H1 (cell line): ENCODE data around the gene ZSCAN25. TPM values are rescaled to one million over a fixed set of nuclear protein-coding genes. Genes with fewer than 3 reads are reported as not detected.

ENCODE experiments used
- CTCF ChIA-PET: fragments of 300-600 bp; sonication (Branson Sonifier 250); formaldehyde crosslinking; loops from one replicate; lab custom pipeline; 2021; ENCODE audit not compliant: partially characterized antibody; lab: Charles Lee
- POLR2A ChIA-PET: fragments of 300-600 bp; sonication (Branson Sonifier 250); formaldehyde crosslinking; loops from one replicate; lab custom pipeline; 2021; ENCODE audit warnings: inconsistent platforms; ENCODE audit not compliant: partially characterized antibody; lab: Charles Lee
- DNase-seq, 2 experiments: peaks; one replicate each; pipeline versions ENCODE4 v3.0.0 to v3.0.0-alpha.2; 2010 to 2022; ENCODE audit warnings: low spot score in 2 of 2, low read depth in 1 of 2, mixed read lengths in 1 of 2
- FAIRE-seq: peaks from 2 replicates; lab custom pipeline; 2011; peaks lifted over from hg19 to GRCh38; lab: Jason Lieb, UNC
- H2AFZ ChIP-seq: 2 replicates; pipeline ENCODE4 v1.8.1; 2012; ENCODE audit warnings: low read length, inconsistent platforms
- H2AK5ac ChIP-seq: 2 replicates; pipeline ENCODE4 v1.6.1; 2013; ENCODE audit warnings: low read depth, low read length
- H2BK120ac ChIP-seq: replicated peaks from 2 replicates; pipeline ENCODE3; 2013; ENCODE audit warnings: low read depth, low read length, inconsistent platforms
- H2BK12ac ChIP-seq: 2 replicates; pipeline ENCODE4 v1.6.1; 2013; ENCODE audit warnings: low read depth, low read length
- H2BK15ac ChIP-seq: 2 replicates; pipeline ENCODE4 v1.6.1; 2013; ENCODE audit warnings: low read length
- H2BK20ac ChIP-seq: 2 replicates; pipeline ENCODE4 v1.6.1; 2013; ENCODE audit warnings: low read length
- H2BK5ac ChIP-seq: 2 replicates; pipeline ENCODE4 v1.6.1; 2013; ENCODE audit warnings: low read depth, low read length
- H3K14ac ChIP-seq: 2 replicates; pipeline ENCODE4 v1.6.1; 2013; ENCODE audit warnings: inconsistent platforms; ENCODE audit not compliant: insufficient read length
- H3K18ac ChIP-seq: 2 replicates; pipeline ENCODE4 v1.6.1; 2013; ENCODE audit warnings: low read length; ENCODE audit errors: extremely low read depth
- H3K23ac ChIP-seq: 2 replicates; pipeline ENCODE4 v1.6.1; 2013; ENCODE audit warnings: inconsistent platforms; ENCODE audit not compliant: insufficient read length
- H3K23me2 ChIP-seq: 2 replicates; pipeline ENCODE4 v1.6.1; 2013; ENCODE audit warnings: low read depth, low read length
- H3K27ac ChIP-seq: 2 replicates; pipeline ENCODE4 v1.6.1; 2011; ENCODE audit warnings: low read depth, low read length, inconsistent platforms
- H3K27me3 ChIP-seq, 4 experiments: replicated peaks in 1 of 4; 1 replicate in 1 of 4; 2 replicates in 3 of 4; pipeline versions ENCODE4 v1.6.1 to v1.8.1; 2011 to 2013; ENCODE audit warnings: low read length in 3 of 4, mild to moderate bottlenecking in 3 of 4, inconsistent platforms in 2 of 4, mixed read lengths in 2 of 4, moderate library complexity in 1 of 4; ENCODE audit not compliant: control insufficient read depth in 3 of 4, insufficient read depth in 3 of 4; ENCODE audit errors: extremely low read depth in 1 of 4
- H3K36me3 ChIP-seq, 4 experiments: 2 replicates each; pipeline versions ENCODE4 v1.6.1 to v1.8.1; 2011 to 2013; ENCODE audit warnings: mild to moderate bottlenecking in 4 of 4, low read length in 3 of 4, moderate library complexity in 2 of 4, control low read depth in 1 of 4, inconsistent platforms in 1 of 4; ENCODE audit not compliant: insufficient read depth in 4 of 4, control insufficient read depth in 2 of 4
- H3K4ac ChIP-seq: replicated peaks from 2 replicates; pipeline ENCODE3; 2013; ENCODE audit warnings: low read length, low read depth, mixed read lengths, inconsistent platforms; ENCODE audit not compliant: insufficient read length
- H3K4me1 ChIP-seq, 4 experiments: replicated peaks in 1 of 4; 1 replicate in 1 of 4; 2 replicates in 3 of 4; pipeline versions ENCODE4 v1.6.1 to v1.8.1; 2011 to 2013; ENCODE audit warnings: low read length in 3 of 4, inconsistent platforms in 2 of 4, mixed read lengths in 1 of 4; ENCODE audit not compliant: insufficient read depth in 4 of 4, control insufficient read depth in 3 of 4
- H3K4me2 ChIP-seq, 2 experiments: 2 replicates each; pipeline versions ENCODE4 v1.6.1 to v1.8.1; 2011 to 2013; ENCODE audit warnings: low read depth in 2 of 2, low read length in 2 of 2, control low read depth in 1 of 2, inconsistent platforms in 1 of 2, mild to moderate bottlenecking in 1 of 2; ENCODE audit not compliant: insufficient read depth in 1 of 2
- H3K4me3 ChIP-seq, 4 experiments: fragments of 200-600, 300-600 bp in 1 of 4; sonication (generic), shearing (Covaris generic), sonication (Bioruptor Twin) in 1 of 4; 2 replicates each; pipeline versions ENCODE4 v1.5.1 to v1.8.1; 2011 to 2016; ENCODE audit warnings: low read length in 4 of 4, low read depth in 3 of 4, control low read depth in 2 of 4, inconsistent platforms in 2 of 4, mild to moderate bottlenecking in 2 of 4, mixed read lengths in 1 of 4, moderate library complexity in 1 of 4; ENCODE audit not compliant: insufficient read depth in 2 of 4; ENCODE audit errors: extremely low read depth in 1 of 4
- H3K56ac ChIP-seq: replicated peaks from 2 replicates; pipeline ENCODE3; 2013; ENCODE audit warnings: low read depth, mild to moderate bottlenecking, mixed read lengths, low read length, inconsistent platforms; ENCODE audit not compliant: insufficient read length
- H3K79me1 ChIP-seq: 2 replicates; pipeline ENCODE4 v1.6.1; 2013; ENCODE audit warnings: low read depth, low read length, control low read depth
- H3K79me2 ChIP-seq, 2 experiments: 2 replicates each; pipeline versions ENCODE4 v1.6.1 to v1.8.1; 2012 to 2013; ENCODE audit warnings: low read length in 2 of 2, mild to moderate bottlenecking in 2 of 2, inconsistent platforms in 1 of 2; ENCODE audit not compliant: insufficient read depth in 2 of 2, control insufficient read depth in 1 of 2
- H3K9ac ChIP-seq, 4 experiments: replicated peaks in 1 of 4; 1 replicate in 1 of 4; 2 replicates in 3 of 4; pipeline versions ENCODE4 v1.6.1 to v1.8.1; 2011 to 2013; ENCODE audit warnings: low read depth in 3 of 4, low read length in 3 of 4, control low read depth in 2 of 4, mild to moderate bottlenecking in 2 of 4, moderate library complexity in 2 of 4, inconsistent platforms in 1 of 4; ENCODE audit errors: extremely low read depth in 1 of 4
- H3K9me3 ChIP-seq, 2 experiments: 2 replicates each; pipeline versions ENCODE4 v1.6.1 to v1.8.1; 2012 to 2013; ENCODE audit warnings: mild to moderate bottlenecking in 2 of 2, moderate library complexity in 2 of 2, control low read depth in 1 of 2, inconsistent platforms in 1 of 2, low read depth in 1 of 2, low read length in 1 of 2, mixed read lengths in 1 of 2; ENCODE audit not compliant: insufficient read depth in 2 of 2
- H4K20me1 ChIP-seq, 2 experiments: replicated peaks in 1 of 2; 2 replicates each; pipeline versions ENCODE3 to v1.8.1; 2011 to 2013; ENCODE audit warnings: inconsistent platforms in 2 of 2, low read length in 2 of 2, mild to moderate bottlenecking in 1 of 2; ENCODE audit not compliant: insufficient read depth in 2 of 2, control insufficient read depth in 1 of 2
- H4K5ac ChIP-seq: 2 replicates; pipeline ENCODE4 v1.6.1; 2013; ENCODE audit warnings: low read length, low read depth, mixed read lengths, inconsistent platforms; ENCODE audit not compliant: insufficient read length
- H4K8ac ChIP-seq: 2 replicates; pipeline ENCODE4 v1.8.0; 2013; ENCODE audit warnings: mild to moderate bottlenecking, moderate library complexity, low read length, inconsistent platforms; ENCODE audit not compliant: insufficient read depth; ENCODE audit errors: extremely low read depth
- H4K91ac ChIP-seq: replicated peaks from 2 replicates; pipeline ENCODE3; 2013; ENCODE audit warnings: low read length, mixed read lengths, inconsistent platforms; ENCODE audit not compliant: insufficient read length
- ATF2 ChIP-seq: IDR thresholded peaks from 2 replicates; pipeline ENCODE4 v1.6.1; 2012; ENCODE audit warnings: low read length, inconsistent platforms
- EGR1 ChIP-seq: IDR thresholded peaks from 2 replicates; pipeline ENCODE4 v1.6.1; 2011; ENCODE audit warnings: low read depth, low read length, borderline replicate concordance
- EZH2 ChIP-seq: fragments of 200-600 bp; sonication (generic); IDR thresholded peaks from 2 replicates; pipeline ENCODE4 v1.7.1; 2012; ENCODE audit warnings: low read depth, mild to moderate bottlenecking, moderate library complexity, low read length, inconsistent platforms; ENCODE audit not compliant: severe bottlenecking
- GTF2F1 ChIP-seq: IDR thresholded peaks from 2 replicates; pipeline ENCODE4 v1.6.1; 2012; ENCODE audit warnings: low read depth, low read length, improper control_type of control experiment, borderline replicate concordance
- JUND ChIP-seq: IDR thresholded peaks from 2 replicates; pipeline ENCODE4 v1.6.1; 2011; ENCODE audit warnings: mild to moderate bottlenecking, improper control_type of control experiment, low read length
- KDM1A ChIP-seq: fragments of 200-600, 300-600 bp; sonication (generic); IDR thresholded peaks from 2 replicates; pipeline ENCODE4 v1.7.1; 2016; ENCODE audit warnings: mild to moderate bottlenecking, low read length, borderline replicate concordance
- KDM5A ChIP-seq: fragments of 200-600 bp; IDR thresholded peaks from 2 replicates; pipeline ENCODE4 v1.7.1; 2012; ENCODE audit warnings: mild to moderate bottlenecking, low read length, inconsistent platforms, mixed read lengths
- RFX5 ChIP-seq: IDR thresholded peaks from 2 replicates; pipeline ENCODE4 v1.6.1; 2011; ENCODE audit warnings: low read depth, low read length, improper control_type of control experiment, borderline replicate concordance
- SAP30 ChIP-seq: fragments of 300-600 bp; sonication (generic); IDR thresholded peaks from 2 replicates; pipeline ENCODE4 v1.7.1; 2012; ENCODE audit warnings: low read length, moderate library complexity, mild to moderate bottlenecking, inconsistent platforms; ENCODE audit not compliant: insufficient read depth, insufficient replicate concordance
- SIN3A ChIP-seq, 2 experiments: IDR thresholded peaks in 1 of 2; conservative IDR thresholded peaks in 1 of 2; 2 replicates each; pipeline ENCODE4 v1.6.1; 2011 to 2012; ENCODE audit warnings: low read length in 2 of 2, improper control_type of control experiment in 1 of 2, low read depth in 1 of 2, mild to moderate bottlenecking in 1 of 2
- SP2 ChIP-seq: IDR thresholded peaks from 2 replicates; pipeline ENCODE4 v1.6.1; 2012; ENCODE audit warnings: mild to moderate bottlenecking, low read length, inconsistent platforms
- TCF12 ChIP-seq: IDR thresholded peaks from 2 replicates; pipeline ENCODE4 v1.6.1; 2011; ENCODE audit warnings: low read depth, mild to moderate bottlenecking, low read length
- YY1 ChIP-seq: IDR thresholded peaks from 2 replicates; pipeline ENCODE4 v1.6.1; 2011; ENCODE audit warnings: low read depth, mild to moderate bottlenecking, low read length
- WGBS, 2 experiments: shearing (Covaris generic) in 1 of 2; methylation state at CpG; one replicate each; pipeline versions ENCODE4 v1.1.6 to v1.1.7; 2013 to 2015; ENCODE audit warnings: low lambda C conversion rate in 2 of 2, mixed read lengths in 2 of 2, inconsistent platforms in 1 of 2, low coverage in 1 of 2, missing lambda C conversion rate in 1 of 2; ENCODE audit not compliant: insufficient replicate concordance in 2 of 2, insufficient coverage in 1 of 2, insufficient read length in 1 of 2; ENCODE audit errors: extremely low coverage in 1 of 2, missing lambda C conversion rate in 1 of 2; 5-methylcytosine and 5-hydroxymethylcytosine counted together
- polyA plus RNA-seq, 7 experiments: library from polyadenylated mRNA; depleted of rRNA in 3 of 7; stranded (reverse) in 5 of 7; unstranded in 2 of 7; fragments of >200 nt in 5 of 7; fragments of 200-250 nt in 2 of 7; gene quantifications; 1 replicate in 5 of 7; 2 replicates in 1 of 7; 4 replicates in 1 of 7; pipeline versions ENCODE4 v1.2.1 to v1.2.3, GENCODE V29; 2011 to 2013; ENCODE audit warnings: missing spikeins in 2 of 7, mixed read lengths in 2 of 7
- total RNA-seq: library from RNA; stranded (reverse); fragmentation: NEBNext Ultra II Directional; extraction: Animal tissue kit (Norgen Biotek cat#: 25700); gene quantifications from 2 replicates; pipeline ENCODE4 v1.2.1, GENCODE V29; 2021

ZSCAN25 gene
- total and polyA plus RNA-seq, 2 of the 8 experiments (the other 6 are each of a cell fraction or from before 2014, with no cell fraction given): 10.1 to 18.6 TPM

GRCh38 chr7:99652671-99653070 lies 35.9 kb downstream of the ZSCAN25 start:
- H3K4me1 ChIP-seq: no peaks in the 10 kb centered on the region
- no peak overlapping the region for H2AK5ac ChIP-seq
- DNase-seq (no peak), FAIRE-seq (no peak)
- H3K79me2 ChIP-seq: no peaks in the 10 kb centered on the region
- no peaks in the 10 kb centered on the region for H4K20me1 ChIP-seq
- H2BK15ac ChIP-seq: no peak overlapping the region
- POLR2A ChIA-PET: interaction anchor here (1.0 kb wide), 1 partner anchor 22 kb away, joined by 4 read pairs; no protein-coding TSS in a partner anchor
- no peaks in the 10 kb centered on the region for H3K9me3 ChIP-seq
- no peak overlapping the region for H2BK5ac ChIP-seq
- H3K18ac ChIP-seq: no peak overlapping the region
- no peak overlapping the region for H2AFZ ChIP-seq
- no peak overlapping the region for H3K56ac ChIP-seq
- H3K36me3 ChIP-seq: no peaks in the 10 kb centered on the region; a peak in 1 of 8 replicates
- H4K5ac ChIP-seq: no peak overlapping the region
- no peak overlapping the region for H2BK20ac ChIP-seq
- H3K14ac ChIP-seq: no peak overlapping the region
- no peak overlapping the region for H3K27ac ChIP-seq
- no peak overlapping the region for H2BK120ac ChIP-seq
- no peak overlapping the region for H4K91ac ChIP-seq
- no peak overlapping the region for H3K9ac ChIP-seq
- H3K4me3 ChIP-seq: no peak overlapping the region
- H3K4me2 ChIP-seq: no peak overlapping the region
- no peak overlapping the region for H3K23ac ChIP-seq
- H3K4ac ChIP-seq: no peak overlapping the region
- CTCF ChIA-PET: no interaction called here
- H3K23me2 ChIP-seq: no peaks in the 10 kb centered on the region
- H3K79me1 ChIP-seq: no peaks in the 10 kb centered on the region
- H4K8ac ChIP-seq: no peak overlapping the region
- WGBS, 2 experiments: 90% methylated on average over 2 of the region's 2 CpGs; no CpG with 5 or more reads in 1 of the 2 experiments
- no peaks in the 10 kb centered on the region for H3K27me3 ChIP-seq
- no peak overlapping the region for H2BK12ac ChIP-seq
- TF ChIP-seq YY1 (no peak), SIN3A (conservative IDR thresholded peaks at IDR 0.05 in 1 of 2, IDR thresholded peaks at IDR 0.05 in 1 of 2; ENCODE audit: low read depth in 1 of 2, low read length in 2 of 2) (no peak), JUND (no peak), TCF12 (no peak), GTF2F1 (no peak), EZH2 (no peak), ATF2 (no peak), KDM5A (no peak), EGR1 (no peak), RFX5 (no peak), SP2 (no peak), KDM1A (no peak), SAP30 (no peak)
